NK-92 (cell line): Measurements from ENCODE around the gene NARF.
"Not testable (repeated sequence)": the region's sequence is repeated elsewhere in the genome, so short reads cannot be mapped to it uniquely, and the experiment has no call there.

Experiments used
- DNase-seq: peaks from one replicate; lab custom pipeline; 2025; ENCODE audit not compliant: unreplicated experiment; lab: John Stamatoyannopoulos, UW

The NARF gene

GRCh38 chr17:82458179-82458884 is at the start of gene NARF:
TSS of gene NARF (plus strand) at chr17:82458741. CDS start at chr17:82458804, 63 bp downstream.
- DNase-seq, result peak; percentile 81

DNA sequence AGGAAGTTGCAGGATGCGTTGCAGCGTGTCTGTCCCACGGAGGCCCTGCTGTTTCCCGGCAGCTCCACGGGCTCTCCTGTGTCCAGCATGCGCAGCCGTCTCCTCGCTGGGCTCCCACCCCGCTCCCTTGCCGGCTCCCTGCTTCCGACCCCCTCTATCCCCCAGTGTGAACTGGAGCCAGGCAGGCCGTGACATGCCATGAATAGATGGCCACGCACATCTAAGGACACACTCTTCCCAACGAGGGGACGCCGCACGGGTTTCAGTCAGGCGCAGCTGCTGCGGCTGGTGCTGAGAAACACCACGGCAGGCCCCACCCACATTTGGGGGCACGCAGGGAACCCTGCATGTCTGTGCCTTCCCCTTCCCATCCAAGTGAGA is 49.6 kb upstream of the NARF start:
- no peak for DNase-seq

DNA sequence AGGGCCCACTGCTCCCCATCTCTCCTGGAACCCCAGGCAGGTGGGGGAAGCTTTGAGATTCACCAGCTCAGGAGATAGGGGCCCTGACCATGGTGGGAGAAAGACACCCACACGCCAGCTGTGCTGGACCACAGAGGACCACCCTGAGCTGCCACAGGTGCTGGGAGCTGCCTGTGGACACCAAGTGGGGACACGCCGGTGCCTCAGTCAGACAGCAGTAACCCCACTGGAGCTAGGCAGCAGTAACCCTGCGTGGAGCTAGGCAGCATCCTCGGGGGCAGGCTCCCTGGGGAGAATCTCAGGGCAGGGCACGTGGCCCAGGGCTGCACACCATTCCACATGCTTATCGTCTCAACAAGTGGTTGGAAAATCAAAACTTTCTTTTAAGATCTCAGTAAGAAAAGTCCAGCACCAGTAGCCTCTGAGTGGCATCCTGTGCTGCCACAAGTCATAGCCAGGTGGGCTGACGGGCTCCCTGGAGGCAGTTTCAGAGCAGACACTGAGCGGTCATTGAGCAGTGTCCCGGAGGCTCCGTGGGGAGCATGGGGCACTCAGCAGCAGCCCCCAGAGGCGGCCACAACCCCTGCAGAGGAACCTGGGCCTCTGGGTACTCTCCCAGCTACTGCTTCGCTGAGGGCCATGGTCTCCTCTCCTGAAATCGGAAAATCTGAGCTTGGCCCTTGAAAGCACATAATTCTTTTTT is 48.4 kb upstream of the NARF start:
- DNase-seq, result no peak

DNA sequence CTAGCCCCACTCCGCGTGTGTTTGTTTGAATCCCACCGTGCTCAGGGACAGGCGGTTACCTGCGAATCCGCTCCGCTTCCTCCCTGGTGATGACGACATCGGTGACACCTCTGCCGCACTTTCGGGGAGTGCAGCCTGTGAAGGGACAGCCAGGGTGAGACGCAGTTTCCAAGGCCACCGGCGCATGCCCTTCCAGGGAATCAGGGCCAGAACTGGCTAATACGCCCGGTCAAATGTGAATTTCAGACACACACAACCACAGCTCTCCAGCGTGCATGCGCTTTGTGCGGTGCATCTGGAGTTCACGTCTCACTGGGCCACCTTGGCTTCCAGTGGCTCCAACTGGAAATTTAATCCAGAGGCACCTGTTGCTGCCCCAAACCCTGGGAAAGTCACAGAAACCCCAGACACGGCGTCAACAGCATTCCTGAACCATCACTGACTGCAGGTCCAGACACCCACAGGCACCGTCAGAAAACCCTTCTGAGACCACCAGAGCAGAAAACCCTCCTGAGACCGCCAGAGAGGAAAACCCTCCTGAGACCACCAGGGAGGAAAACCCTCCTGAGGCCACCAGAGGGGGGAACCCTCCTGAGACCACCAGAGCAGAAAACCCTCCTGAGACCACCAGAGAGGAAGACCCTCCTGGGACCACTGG is 47.0 kb upstream of the NARF start:
- no peak for DNase-seq

DNA sequence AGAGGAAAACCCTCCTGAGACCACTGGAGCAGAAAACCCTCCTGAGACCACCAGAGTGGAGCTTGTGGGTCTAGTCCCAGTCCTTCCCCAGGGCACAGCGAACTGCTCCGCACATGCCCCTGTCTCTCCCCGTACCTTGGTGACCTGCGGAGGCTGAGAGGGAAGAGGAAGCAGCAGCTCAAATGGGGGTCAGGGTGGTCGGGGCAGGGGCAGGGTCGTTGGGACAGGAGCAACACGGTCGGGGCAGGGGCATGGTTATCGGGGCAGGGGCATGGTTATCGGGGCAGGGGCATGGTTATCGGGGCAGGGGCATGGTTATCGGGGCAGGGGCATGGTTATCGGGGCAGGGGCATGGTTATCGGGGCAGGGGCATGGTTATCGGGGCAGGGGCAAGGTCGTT is 46.5 kb upstream of the NARF start:
- DNase-seq, result not testable (repeated sequence)

- no peak for DNase-seq
These were observed 45.7 kb upstream of the NARF start for GRCh38 chr17:82412535-82413520.

- DNase-seq, result no peak
These were observed 43.8 kb upstream of the NARF start for GRCh38 chr17:82414548-82415281.

DNA sequence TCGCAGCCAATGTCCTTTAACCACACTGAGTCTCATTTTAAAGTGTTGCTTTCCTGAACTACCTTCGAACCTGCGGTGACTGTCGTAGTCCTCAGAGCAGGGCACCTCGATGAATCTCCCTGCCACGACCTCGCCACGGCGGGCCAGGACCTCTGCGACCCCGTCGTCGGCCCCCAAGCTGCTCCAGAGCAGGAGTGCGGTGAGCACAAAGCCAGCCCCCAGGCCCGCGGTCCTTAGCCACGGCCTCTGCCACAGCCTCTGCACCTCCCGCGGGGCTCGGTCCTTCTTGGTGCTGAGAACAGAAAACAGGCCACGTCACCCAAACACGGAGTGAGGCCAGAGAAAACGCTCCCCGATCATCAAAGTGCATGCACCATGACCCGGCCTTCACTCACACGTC is 43.2 kb upstream of the NARF start:
- DNase-seq, result no peak

DNA sequence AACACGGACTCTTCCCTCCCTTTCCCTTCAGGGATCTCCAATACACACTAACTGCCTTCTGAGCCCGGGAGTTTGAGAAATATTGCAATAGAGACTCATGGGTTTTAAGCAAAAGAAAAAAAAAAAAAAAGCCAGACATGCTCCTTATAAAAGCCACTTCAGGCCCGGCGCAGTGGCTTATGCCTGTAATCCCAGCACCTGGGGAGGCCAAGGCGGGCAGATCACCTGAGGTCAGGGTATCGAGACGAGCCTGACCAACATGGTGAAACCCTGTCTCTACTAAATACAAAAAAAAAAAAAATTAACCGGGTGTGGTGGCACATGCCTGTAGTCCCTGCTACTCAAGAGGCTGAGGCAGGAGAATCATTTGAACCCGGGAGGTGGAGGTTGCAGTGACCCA is 42.8 kb upstream of the NARF start:
- no peak for DNase-seq

GRCh38 chr17:82416264-82416663 is 42.3 kb upstream of the NARF start:
- no peak for DNase-seq

DNA sequence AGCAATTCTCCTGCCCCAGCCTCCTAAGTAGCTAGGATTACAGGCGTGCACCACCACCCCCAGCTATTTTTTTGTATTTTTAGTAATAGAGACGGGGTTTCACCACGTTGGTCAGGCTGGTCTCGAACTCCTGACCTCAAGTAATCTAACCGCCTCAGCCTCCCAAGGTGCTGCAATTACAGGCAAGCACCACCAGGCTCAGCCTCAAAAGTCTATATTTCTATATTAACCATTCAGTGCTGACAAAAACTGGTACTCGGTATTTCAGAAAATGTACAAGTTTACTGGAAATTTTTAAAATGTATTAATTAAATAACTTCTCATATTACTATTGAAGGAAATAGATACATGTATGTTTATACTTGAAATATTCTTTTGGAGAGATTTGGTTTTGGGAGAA is 41.8 kb upstream of the NARF start:
- DNase-seq, result no peak

DNA sequence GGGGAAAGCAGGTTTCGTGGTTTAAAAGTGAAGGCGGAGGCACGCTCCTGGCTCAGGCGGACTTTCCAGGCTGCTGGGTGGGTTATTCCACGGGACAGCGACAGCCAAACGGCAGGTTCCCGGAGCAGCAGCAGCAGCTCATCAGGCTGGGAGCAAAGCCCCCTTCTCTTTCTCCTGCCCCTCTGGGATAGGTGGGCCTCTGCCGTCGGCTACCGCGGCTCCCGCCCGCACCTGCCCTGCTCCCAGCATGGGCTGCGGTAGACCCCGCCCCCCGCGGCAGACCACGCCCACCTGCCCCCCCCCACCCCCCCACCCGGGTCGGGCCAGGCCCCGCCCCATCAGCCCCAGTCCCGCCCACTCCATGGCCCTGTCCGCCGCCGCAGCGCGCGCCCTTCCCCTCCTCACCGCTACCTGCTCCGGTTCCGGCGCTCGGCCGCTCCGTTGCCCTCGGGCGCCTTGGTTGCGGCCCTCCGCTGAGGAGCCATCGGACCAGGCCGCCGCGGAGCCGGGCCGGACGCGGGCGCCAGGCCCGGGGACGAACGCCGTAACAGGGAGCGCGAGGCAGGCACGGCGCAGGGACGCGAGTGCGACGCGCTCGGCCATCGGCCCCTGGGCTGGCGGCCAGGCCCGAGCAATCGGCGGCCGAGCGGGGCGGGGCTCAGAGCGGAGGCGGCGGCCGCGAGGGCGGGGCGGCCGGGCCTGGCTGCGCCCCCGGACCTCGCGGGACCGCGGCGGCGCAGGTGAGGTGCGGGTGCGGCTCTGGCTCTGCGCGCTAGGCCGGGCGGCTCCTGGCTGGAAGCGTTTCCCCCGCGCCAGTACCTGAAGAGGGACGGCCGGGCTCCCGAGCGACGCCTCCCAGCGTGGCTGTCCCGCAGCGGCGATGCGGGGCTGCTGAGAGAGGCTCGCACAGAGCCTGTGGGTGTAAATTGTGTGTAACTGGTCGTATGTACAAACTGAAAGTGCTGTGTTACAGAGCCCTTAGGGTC is 40.2 kb upstream of the NARF start, which contains the start of the genes HEXD and OGFOD3:
HEXD (plus strand) TSS at position 347 of the 986 bp plus-strand sequence. CDS start 1,453 bp downstream, outside the sequence.
OGFOD3 (minus strand) TSS at position 586 of the 986 bp plus-strand sequence; CDS start at position 485, 101 bp downstream.
- DNase-seq, result no peak

- DNase-seq, result no peak
These were observed 39.0 kb upstream of the NARF start for GRCh38 chr17:82419540-82419939.

DNA sequence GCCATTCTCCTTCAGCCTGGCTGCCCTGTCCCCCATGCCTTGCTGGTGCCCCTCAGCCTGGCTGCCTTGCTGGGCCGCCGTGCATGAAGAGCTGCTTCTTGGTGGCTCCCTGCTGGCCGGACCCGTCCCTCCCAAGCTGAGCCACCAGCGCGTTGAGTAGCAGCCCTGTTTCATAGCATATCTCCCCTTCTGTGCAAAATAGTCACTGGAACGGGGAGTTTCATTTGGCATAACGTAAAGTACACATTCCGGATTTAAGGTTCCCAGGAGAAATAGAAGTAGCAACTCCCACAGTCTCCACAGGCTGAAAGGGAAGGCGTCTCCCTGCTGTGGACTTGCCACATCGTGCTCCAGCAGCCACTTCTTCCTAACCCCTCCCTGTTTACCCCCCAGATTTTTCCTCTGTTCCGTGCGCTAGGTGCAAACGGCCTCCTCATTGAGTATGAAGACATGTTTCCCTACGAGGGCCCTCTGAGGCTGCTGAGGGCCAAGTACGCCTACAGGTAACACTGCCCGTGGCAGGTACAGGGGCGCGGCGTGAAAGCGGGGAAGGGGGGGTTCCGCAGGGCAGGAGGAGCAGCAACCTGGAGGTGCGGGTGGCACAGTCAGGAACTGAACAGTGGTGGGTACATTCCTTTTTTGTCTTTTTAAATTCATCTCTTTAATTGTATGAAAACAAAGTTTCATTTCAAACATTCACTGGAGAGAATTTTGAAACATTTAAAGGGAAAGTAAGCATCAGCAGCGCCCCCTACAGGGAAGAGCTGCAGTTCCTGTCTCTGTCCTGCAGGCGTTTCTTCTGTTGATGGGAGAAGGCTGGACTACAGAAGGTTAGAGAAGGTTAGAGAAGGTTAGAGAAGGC is 34.3 kb upstream of the NARF start:
- DNase-seq, result no peak

- no peak for DNase-seq
These were observed 33.7 kb upstream of the NARF start for GRCh38 chr17:82424863-82425159.

- DNase-seq, result no peak
These were observed 30.0 kb upstream of the NARF start for GRCh38 chr17:82428546-82428945.

GRCh38 chr17:82429824-82430223 is 28.7 kb upstream of the NARF start:
- DNase-seq, result no peak

GRCh38 chr17:82432017-82432416 is 26.5 kb upstream of the NARF start:
- no peak for DNase-seq
